Gastrocnemius medialis (tissue), 4 donors: ENCODE data around the gene PRKG1. TPM values are rescaled to one million over a fixed set of nuclear protein-coding genes. Genes with fewer than 3 reads are reported as not detected.

Experiments used
- ATAC-seq, 2 donors: fragments of 150-250 bp; one replicate each; pipeline ENCODE4 v1.9.1; 2016
- DNase-seq, 2 donors: peaks; one replicate each; pipeline ENCODE4 v3.0.0-alpha.2; 2019
- H3K27ac ChIP-seq, 4 donors: fragments of 200-600 bp; sonication (generic); 1 replicate in 1 of 4; 2 replicates in 3 of 4; pipeline ENCODE4 v1.5.1; 2016 to 2018; ENCODE audit warnings: mild to moderate bottlenecking in 2 of 4, moderate library complexity in 1 of 4
- H3K27me3 ChIP-seq, 3 donors: fragments of 200-600 bp; sonication (generic) in 2 of 3; 1 replicate in 1 of 3; 2 replicates in 2 of 3; pipeline versions ENCODE4 v1.5.1 to v1.6.0; 2016 to 2019; ENCODE audit warnings: mild to moderate bottlenecking in 1 of 3, moderate library complexity in 1 of 3
- H3K36me3 ChIP-seq, 2 donors: fragments of 200-600 bp; sonication (generic) in 1 of 2; one replicate each; pipeline ENCODE4 v1.5.1; 2017 to 2018
- H3K4me1 ChIP-seq, 2 donors: fragments of 200-600 bp; sonication (generic) in 1 of 2; one replicate each; pipeline ENCODE4 v1.5.1; 2016 to 2017; ENCODE audit warnings: mild to moderate bottlenecking in 2 of 2
- H3K4me3 ChIP-seq, 4 donors: fragments of 200-600 bp; sonication (generic) in 3 of 4; 1 replicate in 1 of 4; 2 replicates in 3 of 4; pipeline ENCODE4 v1.5.1; 2016 to 2019; ENCODE audit warnings: mild to moderate bottlenecking in 2 of 4
- H3K9me3 ChIP-seq, 3 donors: fragments of 200-600 bp; sonication (generic) in 2 of 3; 1 replicate in 1 of 3; 2 replicates in 2 of 3; pipeline ENCODE4 v1.5.1; 2016 to 2019
- CTCF ChIP-seq, 5 experiments: fragments of 450-650 bp in 3 of 5; fragments of 200-600 bp in 2 of 5; sonication (generic) in 2 of 5; IDR thresholded peaks in 4 of 5; conservative IDR thresholded peaks in 1 of 5; 1 replicate in 4 of 5; 2 replicates in 1 of 5; pipeline ENCODE4 v1.5.1; 2016 to 2019; ENCODE audit warnings: antibody characterized with exemption in 5 of 5, mild to moderate bottlenecking in 3 of 5, moderate library complexity in 3 of 5
- POLR2A ChIP-seq, 2 donors: fragments of 450-650 bp; IDR thresholded peaks; one replicate each; pipeline ENCODE4 v1.6.1; 2017; ENCODE audit warnings: antibody characterized with exemption in 2 of 2, mild to moderate bottlenecking in 2 of 2, moderate library complexity in 2 of 2
- in situ Hi-C, 4 donors: fragments of 200-750 bp; cut with MboI; loops; one replicate each; pipeline versions ENCODE4 v1.15.0 to v1.8.0; 2017; ENCODE audit warnings: low sequenced_read_pairs in 4 of 4
- intact Hi-C: fragments of 100-400 bp; cut with DNase I; formaldehyde crosslinking; loops from one replicate; pipeline ENCODE4 v1.15.1; 2023; ENCODE audit warnings: low total_unique reads
- total RNA-seq, 4 donors: library from RNA; depleted of rRNA; stranded (reverse); fragments of >200 nt; gene quantifications; one replicate each; pipeline versions ENCODE4 v1.1.0 to v1.2.3, GENCODE V29; 2016

PRKG1 gene
- total RNA-seq, 4 donors from 2014 or later = 10.4 to 39.4 (median 25.1) TPM

GRCh38 chr10:51503378-51503777, 429.1 kb downstream of the PRKG1 start:
- Histone ChIP-seq H3K27me3 (no peaks in the 10 kb centered on the region), H3K9me3 (no peaks in the 10 kb centered on the region), H3K27ac (peak overlapping the region; percentile 7 to 63 (median 50)), H3K4me3 (no peak overlapping the region), H3K4me1 (peaks cover 16 to 34% of the 10 kb centered on the region in 2 donors), H3K36me3 (no peaks in the 10 kb centered on the region)
- ATAC-seq (peak; percentile 94 to 99), DNase-seq (peak; percentile 9 to 25)
- TF ChIP-seq CTCF (IDR thresholded peaks at IDR 0.05 in 4 of 5, conservative IDR thresholded peaks at IDR 0.05 in 1 of 5) (no peak), POLR2A (IDR thresholded peaks at IDR 0.05) (no peak)
- in situ Hi-C loops = no loop called here
- intact Hi-C loops = no loop called here

- H3K27ac ChIP-seq = no peak overlapping the region
- in situ Hi-C loops = no loop called here
- ATAC-seq (no peak), DNase-seq (no peak)
- H3K27me3 ChIP-seq = no peaks in the 10 kb centered on the region
- H3K4me3 ChIP-seq = no peak overlapping the region
- TF ChIP-seq CTCF (IDR thresholded peaks at IDR 0.05 in 4 of 5, conservative IDR thresholded peaks at IDR 0.05 in 1 of 5) (no peak), POLR2A (IDR thresholded peaks at IDR 0.05) (no peak)
- no peaks in the 10 kb centered on the region for H3K9me3 ChIP-seq
- intact Hi-C loops = no loop called here
- peaks cover 9 to 20% of the 10 kb centered on the region in 2 donors for H3K4me1 ChIP-seq
- H3K36me3 ChIP-seq = no peaks in the 10 kb centered on the region
These were observed 433.2 kb downstream of the PRKG1 start for GRCh38 chr10:51507476-51507875.

- Histone ChIP-seq H3K9me3 (no peaks in the 10 kb centered on the region), H3K4me1 (peaks cover 2 to 14% of the 10 kb centered on the region in 2 donors), H3K4me3 (no peak overlapping the region), H3K27me3 (no peaks in the 10 kb centered on the region), H3K36me3 (no peaks in the 10 kb centered on the region), H3K27ac (no peak overlapping the region)
- in situ Hi-C loops = no loop called here
- DNase-seq (no peak), ATAC-seq (no peak)
- intact Hi-C loops = no loop called here
- TF ChIP-seq CTCF (IDR thresholded peaks at IDR 0.05 in 4 of 5, conservative IDR thresholded peaks at IDR 0.05 in 1 of 5) (no peak), POLR2A (IDR thresholded peaks at IDR 0.05) (no peak)
These were observed 433.9 kb downstream of the PRKG1 start for GRCh38 chr10:51508156-51508555.

- H3K27ac ChIP-seq = no peak overlapping the region
- ATAC-seq = no peak
- intact Hi-C loops = no loop called here
- H3K27me3 ChIP-seq = no peaks in the 10 kb centered on the region
- in situ Hi-C loops = no loop called here
- H3K36me3 ChIP-seq = no peaks in the 10 kb centered on the region
- H3K4me3 ChIP-seq = no peak overlapping the region
- H3K9me3 ChIP-seq = no peaks in the 10 kb centered on the region
- TF ChIP-seq CTCF (IDR thresholded peaks at IDR 0.05 in 4 of 5, conservative IDR thresholded peaks at IDR 0.05 in 1 of 5) (no peak), POLR2A (IDR thresholded peaks at IDR 0.05) (no peak)
- DNase-seq = no peak
- H3K4me1 ChIP-seq = peaks cover 0 to 6% of the 10 kb centered on the region in 2 donors
These were observed 435.9 kb downstream of the PRKG1 start for GRCh38 chr10:51510231-51510630.

- intact Hi-C loops = no loop called here
- H3K27me3 ChIP-seq = no peaks in the 10 kb centered on the region
- H3K36me3 ChIP-seq = no peaks in the 10 kb centered on the region
- no peak for TF ChIP-seq CTCF (IDR thresholded peaks at IDR 0.05 in 4 of 5, conservative IDR thresholded peaks at IDR 0.05 in 1 of 5)
- no peak for TF ChIP-seq POLR2A (IDR thresholded peaks at IDR 0.05)
- H3K4me3 ChIP-seq = no peak overlapping the region
- ATAC-seq (no peak), DNase-seq (no peak)
- in situ Hi-C loops = no loop called here
- no peak overlapping the region for H3K27ac ChIP-seq
- H3K9me3 ChIP-seq = no peaks in the 10 kb centered on the region
- H3K4me1 ChIP-seq = peaks cover 0 to 18% of the 10 kb centered on the region in 2 donors
These were observed 447.3 kb downstream of the PRKG1 start for GRCh38 chr10:51521605-51522004.
